ENCODE data around the gene PPP4R2. TPM values are rescaled to one million over a fixed set of nuclear protein-coding genes. Genes with fewer than 3 reads are reported as not detected.

Gene PPP4R2
- total and polyA plus RNA-seq, 9 of the 15 experiments (the other 6 are each of a cell fraction or from before 2014, with no cell fraction given) = 11.0 to 49.6 (median 31.6) TPM

DNA sequence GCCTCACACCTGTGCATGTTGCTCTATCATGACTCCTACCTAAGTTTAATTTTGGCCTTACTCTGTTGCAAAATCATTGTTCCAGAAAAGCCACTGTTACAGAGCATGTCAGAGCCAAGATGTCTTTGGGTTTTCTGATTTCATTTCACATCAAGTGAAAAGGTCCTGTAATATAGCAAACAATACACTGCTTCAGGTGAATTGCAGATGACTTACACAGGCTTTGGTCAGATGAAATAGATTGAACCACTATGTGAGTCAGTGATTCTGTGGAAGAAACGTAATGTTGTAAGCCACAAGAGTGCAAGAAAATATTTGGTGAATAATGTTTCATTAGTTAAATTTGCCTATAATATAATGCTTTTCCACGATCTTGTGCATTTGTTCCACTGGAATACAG is 87.6 kb downstream of the PPP4R2 start:
- H3K9me1 ChIP-seq (ENCODE audit: control insufficient read depth, insufficient read depth, low read length) = no peaks in the 10 kb centered on the region
- no peaks in the 10 kb centered on the region for H4K20me1 ChIP-seq (replicated peaks; ENCODE audit: control insufficient read depth, insufficient read depth, low read length)
- H3K27me3 ChIP-seq (ENCODE audit: control insufficient read depth in 2 of 2, insufficient read depth in 2 of 2, low read length in 2 of 2) = no peaks in the 10 kb centered on the region
- H3K4me1 ChIP-seq (replicated peaks in 1 of 2; ENCODE audit: control insufficient read depth in 2 of 2, insufficient read depth in 2 of 2, low read length in 2 of 2) = no peaks in the 10 kb centered on the region; a peak in 1 of 5 replicates
- TF ChIP-seq ZNF3 (CRISPR knock-in tag; IDR thresholded peaks at IDR 0.05) (no peak), SMAD3 (CRISPR knock-in tag; conservative IDR thresholded peaks at IDR 0.05) (no peak), TSC22D4 (tag; IDR thresholded peaks at IDR 0.05) (no peak), FUS (optimal IDR thresholded peaks at IDR 0.05; ENCODE audit: low read depth, low read length) (no peak), STAT6 (CRISPR knock-in tag; IDR thresholded peaks at IDR 0.05) (no peak)
- intact Hi-C loops (cut with micrococcal nuclease) (loop anchor here (10.0 kb wide), 1 partner anchor 1369 kb away; no protein-coding TSS in a partner anchor), in situ Hi-C loops (cut with MboI) (loop anchor here (25.0 kb wide), 1 partner anchor 1372 kb away; no protein-coding TSS in a partner anchor)
- H3K4me3 ChIP-seq = no peak overlapping the region
- H3K4me2 ChIP-seq (ENCODE audit: insufficient read depth, low read length) = no peak overlapping the region
- POLR2A ChIA-PET = no interaction called here
- DNase-seq (ENCODE audit: extremely low read depth in 1 of 4, low spot score in 3 of 4) = no peak
- H3K79me2 ChIP-seq (ENCODE audit: control insufficient read depth, insufficient read depth, low read length) = no peaks in the 10 kb centered on the region
- H3K9me3 ChIP-seq (replicated peaks; ENCODE audit: control insufficient read depth, insufficient read depth, low read depth, low read length) = no peaks in the 10 kb centered on the region
- CTCF ChIA-PET (ENCODE audit: low intra/inter-chr PET ratio) = no interaction called here
- H3K9ac ChIP-seq (ENCODE audit: insufficient read depth in 1 of 2, low read depth in 2 of 2, low read length in 2 of 2) = no peak overlapping the region
- H2AFZ ChIP-seq (ENCODE audit: low read depth, low read length) = no peak overlapping the region
- BruUV-seq (replicated peaks) = no TSS peak
- no peaks in the 10 kb centered on the region for H3K36me3 ChIP-seq (ENCODE audit: control insufficient read depth, insufficient read depth, low read length)
- WGBS (ENCODE audit: insufficient coverage, low coverage, missing lambda C conversion rate) = 31% methylated on average over 2 of the region's 2 CpGs
- no peak overlapping the region for H3K27ac ChIP-seq (ENCODE audit: extremely low read depth, low read depth, low read length)
- FAIRE-seq = no peak
- ATAC-seq = no peak
